Heart right ventricle (tissue), 16 donors: ENCODE measurements around the gene SLC39A2. TPM values are rescaled to one million over a fixed set of nuclear protein-coding genes. Genes with fewer than 3 reads are reported as not detected.
A peak's percentile ranks its signal among the peaks of the same experiment; 100 is the strongest.

ENCODE experiments used
- ATAC-seq, 8 donors: fragments of 200-7000 bp; cut with Tn5 transposase; one replicate each; pipeline ENCODE4 v1.9.1; 2020; ENCODE audit warnings: mild to moderate bottlenecking in 8 of 8, moderate library complexity in 8 of 8, moderate number of reproducible peaks in 1 of 8
- DNase-seq, 2 donors: peaks; one replicate each; pipeline ENCODE4 v3.0.0-alpha.2; 2020
- H3K27ac ChIP-seq, 10 donors: fragments of 200-600 bp; sonication (generic) in 2 of 10; one replicate each; pipeline versions ENCODE4 v1.5.0 to v1.8.0; 2020 to 2022; ENCODE audit warnings: mild to moderate bottlenecking in 3 of 10
- H3K27me3 ChIP-seq, 7 donors: fragments of 200-600 bp; one replicate each; pipeline ENCODE4 v1.8.0; 2021 to 2022; ENCODE audit warnings: mild to moderate bottlenecking in 2 of 7
- H3K36me3 ChIP-seq, 9 donors: fragments of 200-600 bp; sonication (generic) in 1 of 9; one replicate each; pipeline versions ENCODE4 v1.5.0 to v1.8.0; 2020 to 2022; ENCODE audit warnings: mild to moderate bottlenecking in 2 of 9
- H3K4me1 ChIP-seq, 9 donors: fragments of 200-600 bp; sonication (generic) in 1 of 9; one replicate each; pipeline versions ENCODE4 v1.5.0 to v1.8.0; 2020 to 2022; ENCODE audit warnings: mild to moderate bottlenecking in 4 of 9
- H3K4me3 ChIP-seq, 10 donors: fragments of 200-600 bp; sonication (generic) in 2 of 10; one replicate each; pipeline versions ENCODE4 v1.5.0 to v1.8.0; 2020 to 2022; ENCODE audit warnings: mild to moderate bottlenecking in 7 of 10, moderate library complexity in 2 of 10
- H3K9me3 ChIP-seq, 11 donors: fragments of 200-600 bp in 10 of 11; sonication (generic) in 2 of 11; one replicate each; pipeline versions ENCODE4 v1.5.0 to v1.8.0; 2013 to 2022; ENCODE audit warnings: mild to moderate bottlenecking in 2 of 11, control low read depth in 1 of 11, moderate library complexity in 1 of 11
- WGBS, 2 donors: extraction: QIAGEN DNeasy Blood & Tissue Kit; methylation state at CpG; one replicate each; pipeline ENCODE4 v1.1.7; 2013; ENCODE audit warnings: inconsistent platforms in 1 of 2; 5-methylcytosine and 5-hydroxymethylcytosine counted together
- intact Hi-C, 10 donors: fragments of 100-400 bp; cut with DNase I; formaldehyde crosslinking; loops; one replicate each; pipeline versions ENCODE4 v1.11.1 to v1.14.2; 2022
- polyA plus RNA-seq, 2 donors: library from polyadenylated mRNA; stranded (reverse); fragments of 200-250 nt; gene quantifications; one replicate each; pipeline ENCODE4 v1.2.3, GENCODE V29; 2013
- total RNA-seq, 10 donors: library from RNA; stranded (reverse); fragmentation: NEBNext Ultra II Directional in 3 of 10; extraction: Animal tissue kit (Norgen Biotek cat#: 25700) in 3 of 10; gene quantifications; one replicate each; pipeline versions ENCODE4 v1.2.1 to v1.2.4, GENCODE V29; 2021 to 2023
- TF ChIP-seq, protein P1 (sequence below), 9 donors: fragments of 200-600 bp; sonication (generic) in 2 of 9; IDR thresholded peaks; one replicate each; pipeline versions ENCODE4 v1.5.0 to v1.8.0; 2021 to 2022; ENCODE audit warnings: antibody characterized with exemption in 9 of 9, mild to moderate bottlenecking in 5 of 9, moderate library complexity in 1 of 9
- donor health status: Arrhythmogenic right ventricular cardiomyopathy.
- donor health status: ischemic (EF 13 %, LVEDD 7.1; RV severe dilation, severe dysfunction).
- donor health status: healthy with polysubstance abuse.
- donor health status: DM: no; HTN: yes; CAD: no.
- donor health status: DM: no; HTN: no; CAD: no.
- donor health status: ischemic (EF 25% LVEDD 6.9; RV normal size, moderate dysfunction).
- donor health status: ischemic (EF 25% LVEDD 5.7; RV mildly dilated, moderate dysfunction).
- donor health status: healthy.
- donor health status: DM: yes; HTN: yes; CAD: no.
- donor health status: Ischemic cardiomyopathy.
- donor health status: ischemic (EF 35%, LVEDD 5.7; RV mildly dilated, moderate dysfunction).
- donor health status: nonischemic (EF 11% LVEDD 7.7; RV severe dilation, severe dysfunction).
- donor health status: DM: yes; HTN: yes; CAD: no.
- donor health status: PGD.
- donor health status: ischemic (EF 29% LVEDD 5.4; RV normal size, mild dysfunction).
- donor health status: nonischemic (EF 23%, LVEDD 6.1; RV moderate dilation, normal function).

The SLC39A2 gene
- total and polyA plus RNA-seq, 12 donors, result not detected

- TF ChIP-seq, protein P1, sequence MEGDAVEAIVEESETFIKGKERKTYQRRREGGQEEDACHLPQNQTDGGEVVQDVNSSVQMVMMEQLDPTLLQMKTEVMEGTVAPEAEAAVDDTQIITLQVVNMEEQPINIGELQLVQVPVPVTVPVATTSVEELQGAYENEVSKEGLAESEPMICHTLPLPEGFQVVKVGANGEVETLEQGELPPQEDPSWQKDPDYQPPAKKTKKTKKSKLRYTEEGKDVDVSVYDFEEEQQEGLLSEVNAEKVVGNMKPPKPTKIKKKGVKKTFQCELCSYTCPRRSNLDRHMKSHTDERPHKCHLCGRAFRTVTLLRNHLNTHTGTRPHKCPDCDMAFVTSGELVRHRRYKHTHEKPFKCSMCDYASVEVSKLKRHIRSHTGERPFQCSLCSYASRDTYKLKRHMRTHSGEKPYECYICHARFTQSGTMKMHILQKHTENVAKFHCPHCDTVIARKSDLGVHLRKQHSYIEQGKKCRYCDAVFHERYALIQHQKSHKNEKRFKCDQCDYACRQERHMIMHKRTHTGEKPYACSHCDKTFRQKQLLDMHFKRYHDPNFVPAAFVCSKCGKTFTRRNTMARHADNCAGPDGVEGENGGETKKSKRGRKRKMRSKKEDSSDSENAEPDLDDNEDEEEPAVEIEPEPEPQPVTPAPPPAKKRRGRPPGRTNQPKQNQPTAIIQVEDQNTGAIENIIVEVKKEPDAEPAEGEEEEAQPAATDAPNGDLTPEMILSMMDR (IDR thresholded peaks at IDR 0.05), result no peak
- Histone ChIP-seq H3K4me1 (peaks cover 0 to 18% (median 8%) of the 10 kb centered on the region in 9 donors), H3K27ac (no peak overlapping the region), H3K4me3 (no peak overlapping the region), H3K9me3 (no peaks in the 10 kb centered on the region), H3K27me3 (peaks cover 0 to 9% (median 3%) of the 10 kb centered on the region in 7 donors), H3K36me3 (no peaks in the 10 kb centered on the region)
- DNase-seq (no peak), ATAC-seq (no peak)
- WGBS, 2 donors, result 91 to 92% methylated on average over 3 of the region's 3 CpGs
- intact Hi-C loops, result loop anchor here in 4 of 10 donors (5.0 to 10.0 kb wide), 3 partner anchors 95 to 112 kb away; no protein-coding TSS in a partner anchor
These were observed 29.8 kb upstream of the SLC39A2 start for GRCh38 chr14:20969336-20969735.

- Histone ChIP-seq H3K27ac (peak overlapping the region in 7 of 10 donors; percentile 41 to 87 (median 69)), H3K27me3 (peaks cover 0 to 7% (median under 1%) of the 10 kb centered on the region in 7 donors), H3K36me3 (no peaks in the 10 kb centered on the region), H3K9me3 (no peaks in the 10 kb centered on the region), H3K4me1 (peaks cover 0 to 18% (median 8%) of the 10 kb centered on the region in 9 donors), H3K4me3 (peak overlapping the region in 9 of 10 donors; percentile 39 to 79 (median 69))
- peak in 7 of 8 donors; percentile 4 to 28 (median 15) for ATAC-seq
- TF ChIP-seq, protein P1 (IDR thresholded peaks at IDR 0.05), result no peak
- no peak for DNase-seq
- intact Hi-C loops, result loop anchor here in 8 of 10 donors (2.0 to 10.0 kb wide), 7 partner anchors 98 to 276 kb away; no protein-coding TSS in a partner anchor
- 18 to 19% methylated on average over 10 of the region's 10 CpGs for WGBS, 2 donors
These were observed 28.5 kb upstream of the SLC39A2 start for GRCh38 chr14:20970647-20970982.

DNA sequence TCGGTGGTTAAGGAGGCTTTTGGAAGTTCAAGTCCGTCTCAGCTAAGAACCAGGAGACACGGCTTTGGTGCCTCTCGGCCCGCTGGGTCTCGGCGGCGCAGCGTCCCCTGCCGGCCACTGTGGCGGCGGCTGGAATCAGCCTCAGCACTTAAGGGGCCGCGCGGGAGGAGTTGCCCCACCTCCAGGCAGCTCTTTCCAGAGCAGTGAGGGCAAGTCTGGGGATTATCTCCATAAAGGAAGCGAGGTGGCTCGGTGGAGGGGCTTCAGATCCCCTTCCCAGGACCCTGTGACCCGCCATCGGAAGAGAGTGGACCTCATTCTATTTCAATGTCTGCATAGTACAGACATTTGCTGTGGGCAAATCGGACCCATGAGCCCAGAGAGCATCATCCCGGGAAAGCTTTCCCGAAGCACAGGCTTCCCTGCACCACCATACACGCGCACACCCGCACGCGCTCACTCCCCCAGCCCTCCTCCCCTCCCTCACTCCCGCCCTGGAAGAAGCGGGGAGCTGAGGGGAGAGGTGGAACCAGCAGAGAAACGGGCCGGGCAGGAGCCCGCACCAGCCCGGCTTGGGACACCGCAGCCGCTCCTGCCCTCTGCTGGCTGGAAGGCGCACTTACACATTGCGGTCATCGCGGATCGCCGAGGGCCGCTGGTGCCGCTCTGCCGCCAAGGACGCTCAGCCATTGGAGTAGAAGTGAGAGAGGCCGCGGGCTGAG, 27.9 kb upstream of the SLC39A2 start:
- 0% methylated on average over 47 of the region's 47 CpGs for WGBS, 2 donors
- H3K4me3 ChIP-seq, result peak overlapping the region; percentile 33 to 79 (median 68)

DNA sequence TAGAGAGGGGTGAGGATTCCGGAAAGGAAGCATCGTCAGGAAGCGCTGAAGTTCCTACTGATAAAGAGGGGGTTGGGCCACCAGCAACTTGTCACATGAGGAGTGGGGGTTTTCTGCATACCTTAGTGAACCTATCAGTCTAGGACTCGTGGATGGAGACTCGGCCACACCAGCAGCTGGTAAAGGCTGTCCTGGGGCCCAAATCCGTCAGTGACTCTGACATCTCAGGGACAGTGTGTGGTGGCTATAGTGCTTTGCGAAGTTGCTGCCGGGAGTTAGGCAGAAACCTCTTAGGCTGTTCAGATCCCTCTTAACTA, 27.4 kb upstream of the SLC39A2 start:
- Histone ChIP-seq H3K27me3 (peaks cover 0 to 7% (median 0%) of the 10 kb centered on the region in 7 donors), H3K9me3 (no peaks in the 10 kb centered on the region), H3K27ac (peak overlapping the region in 8 of 10 donors; percentile 41 to 87 (median 70)), H3K36me3 (no peaks in the 10 kb centered on the region), H3K4me1 (peaks cover 0 to 18% (median 8%) of the 10 kb centered on the region in 9 donors), H3K4me3 (peak overlapping the region in 9 of 10 donors; percentile 39 to 79 (median 69))
- ATAC-seq (peak in 5 of 8 donors; percentile 8 to 55 (median 32)), DNase-seq (no peak)
- TF ChIP-seq, protein P1 (IDR thresholded peaks at IDR 0.05), result no peak
- 9 to 10% methylated on average over 8 of the region's 8 CpGs for WGBS, 2 donors
- intact Hi-C loops, result loop anchor here in 8 of 10 donors (1.0 to 10.0 kb wide), 8 partner anchors 99 to 277 kb away; no protein-coding TSS in a partner anchor

More for the DNA sequence above, 27.9 kb upstream of the SLC39A2 start:
- Histone ChIP-seq H3K4me1 (peaks cover 0 to 18% (median 8%) of the 10 kb centered on the region in 9 donors), H3K27ac (peak overlapping the region in 9 of 10 donors; percentile 41 to 87 (median 69)), H3K27me3 (peaks cover 0 to 7% (median 0%) of the 10 kb centered on the region in 7 donors), H3K9me3 (no peaks in the 10 kb centered on the region), H3K36me3 (no peaks in the 10 kb centered on the region)
- peak; percentile 83 to 87 for DNase-seq
- TF ChIP-seq, protein P1 (IDR thresholded peaks at IDR 0.05), result peak; percentile 70 to 91 (median 78)
- peak; percentile 95 to 98 (median 97) for ATAC-seq
- intact Hi-C loops, result loop anchor here in 8 of 10 donors (1.0 to 10.0 kb wide), 8 partner anchors 98 to 276 kb away; no protein-coding TSS in a partner anchor
